Posterior vena cava (tissue), 2 donors: ENCODE results near the gene NECTIN1. TPM values are rescaled to one million over a fixed set of nuclear protein-coding genes. Genes with fewer than 3 reads are reported as not detected.
A peak's percentile ranks its signal among the peaks of the same experiment; 100 is the strongest.

ENCODE experiments used
- DNase-seq: peaks from one replicate; pipeline ENCODE4 v3.0.0-alpha.2; 2020; ENCODE audit warnings: low spot score
- intact Hi-C, 2 donors: fragments of 100-400 bp; cut with DNase I; formaldehyde crosslinking; loops; one replicate each; pipeline versions ENCODE4 v1.14.1 to v1.14.2; 2022 to 2023
- total RNA-seq, 2 donors: library from RNA; stranded (reverse); fragmentation: NEBNext Ultra II Directional; extraction: Animal tissue kit (Norgen Biotek cat#: 25700); gene quantifications; one replicate each; pipeline ENCODE4 v1.2.1, GENCODE V29; 2021
- donor health status: DM: yes; HTN: yes; CAD: no.
- donor health status: DM: yes; HTN: yes; CAD: no.

NECTIN1 gene
- total RNA-seq, 2 donors from 2014 or later: 10.6 to 11.4 TPM

DNA sequence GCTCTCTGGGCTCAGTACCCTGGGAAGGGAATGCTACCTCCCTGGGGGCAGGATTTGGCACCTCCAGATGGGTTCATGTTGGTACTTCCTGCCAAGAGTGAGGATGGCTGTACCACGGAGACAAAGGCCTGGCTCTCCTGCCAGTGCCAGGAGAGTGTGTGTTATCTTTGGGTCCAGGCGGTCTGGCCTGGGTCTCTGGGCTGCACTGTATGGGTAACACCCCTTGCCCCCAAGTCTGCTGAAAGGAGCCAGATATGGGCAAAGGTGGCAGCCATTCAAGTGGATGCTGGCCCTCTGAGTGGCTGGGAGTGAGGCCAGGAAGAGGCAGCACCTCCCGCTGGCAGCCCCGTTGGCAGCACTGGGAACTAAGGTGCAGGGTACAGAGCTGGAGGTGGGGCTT is 91.5 kb downstream of the NECTIN1 start:
- DNase-seq: no peak
- intact Hi-C loops: no loop called here

GRCh38 chr11:119635776-119636175 is 93.2 kb downstream of the NECTIN1 start:
- no peak for DNase-seq
- intact Hi-C loops: no loop called here

DNA sequence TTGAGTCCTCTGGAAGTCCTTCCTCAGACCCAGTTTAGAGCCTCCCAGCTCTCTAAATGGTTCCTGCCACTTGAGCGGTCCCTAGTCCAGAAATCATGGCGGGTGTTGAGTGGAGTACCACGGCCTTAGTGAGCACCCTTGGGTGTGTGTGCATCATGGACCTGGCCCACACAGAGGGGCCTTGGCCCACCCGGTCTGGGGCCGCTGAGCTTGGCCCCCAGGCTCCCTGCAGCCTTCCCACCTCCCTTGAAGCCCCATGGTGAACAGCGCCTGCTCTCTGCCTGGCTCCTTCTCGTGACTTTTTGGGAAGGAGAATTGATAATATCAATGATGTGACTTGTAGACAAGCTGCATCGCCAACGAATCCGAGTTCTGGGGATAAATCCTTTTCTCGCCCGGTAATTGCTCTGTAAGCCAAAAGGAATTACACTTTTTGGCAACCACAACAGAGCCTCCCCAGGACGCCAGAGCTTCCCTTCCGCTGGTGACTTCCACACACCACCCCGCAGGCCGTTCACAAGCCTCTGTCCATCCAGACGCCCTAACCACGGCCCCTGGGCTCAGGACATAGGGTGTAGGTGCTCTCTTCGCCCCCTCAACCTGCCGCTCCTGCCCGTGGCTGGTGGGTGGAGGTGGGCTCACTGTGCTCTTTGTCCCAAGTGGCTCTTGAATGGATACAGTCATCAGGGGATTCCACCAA is 93.8 kb downstream of the NECTIN1 start:
- intact Hi-C loops: no loop called here

GRCh38 chr11:119634301-119634700 is 94.7 kb downstream of the NECTIN1 start:
- DNase-seq: no peak
- intact Hi-C loops: no loop called here

More for the DNA sequence above, 93.8 kb downstream of the NECTIN1 start:
- no peak for DNase-seq

- DNase-seq: no peak
- intact Hi-C loops: no loop called here
These were observed 99.0 kb downstream of the NECTIN1 start for GRCh38 chr11:119629834-119630624.

DNA sequence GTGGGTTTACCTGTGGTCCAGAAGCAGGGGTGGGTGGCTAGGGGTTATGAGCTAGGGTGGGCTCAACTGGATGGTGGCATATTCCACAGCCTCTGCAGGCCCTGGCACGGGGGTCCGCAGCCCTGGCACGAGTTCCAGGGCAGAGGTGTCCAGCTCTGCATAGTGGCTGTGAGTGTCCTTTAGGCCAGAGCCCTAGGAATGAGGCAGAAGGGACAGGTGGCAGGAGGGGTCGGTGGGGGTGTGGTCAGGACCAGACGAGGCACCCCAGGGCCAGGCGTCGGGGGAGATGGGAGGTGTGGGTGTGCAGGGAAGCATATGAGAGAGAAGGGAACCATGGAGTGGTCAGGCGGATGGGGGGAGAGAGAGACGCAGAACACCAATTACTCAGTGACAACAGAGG is 99.9 kb downstream of the NECTIN1 start:
- DNase-seq: no peak

DNA sequence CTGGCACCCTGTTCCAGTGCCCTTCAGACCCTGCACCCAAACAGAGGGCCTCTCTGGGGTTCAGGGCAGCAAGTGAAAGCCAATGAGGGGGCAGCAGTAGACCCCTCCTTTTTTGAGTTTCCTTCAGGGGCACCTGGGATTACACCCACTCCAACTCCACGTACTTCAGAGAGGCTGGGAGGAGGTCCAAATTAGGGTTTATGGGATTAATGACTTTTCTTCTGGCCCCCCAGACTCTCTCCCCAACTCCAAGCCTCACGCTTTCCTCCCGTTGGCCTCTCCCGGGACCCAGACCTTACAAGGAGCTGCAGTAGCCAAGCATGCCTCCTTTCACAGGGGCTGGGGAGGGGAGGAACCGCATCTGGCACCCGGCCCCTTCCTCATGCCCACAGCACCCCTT is 101.7 kb downstream of the NECTIN1 start:
- no peak for DNase-seq
- intact Hi-C loops: no loop called here

More for the DNA sequence above, 99.9 kb downstream of the NECTIN1 start:
- intact Hi-C loops: no loop called here

DNA sequence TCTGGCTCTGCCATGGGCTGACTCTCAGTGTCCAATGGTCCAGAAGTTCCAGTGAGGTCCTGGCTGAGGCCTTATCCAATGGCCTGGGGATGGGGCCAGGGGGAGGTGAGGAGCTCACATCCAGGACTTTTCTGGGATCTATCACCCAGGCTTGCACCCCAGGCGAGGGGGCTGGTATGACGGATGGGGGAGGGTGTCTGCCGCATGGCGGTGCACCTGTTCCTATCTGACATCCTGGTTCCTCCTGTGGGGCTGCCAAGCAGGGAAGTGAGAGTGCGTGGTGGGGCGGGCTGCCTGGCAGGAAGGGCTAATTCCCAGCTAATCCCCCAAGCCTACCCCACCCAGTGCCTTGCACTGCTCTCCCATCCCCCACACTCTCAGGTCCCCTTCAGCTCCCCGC is 102.1 kb downstream of the NECTIN1 start:
- intact Hi-C loops: no loop called here
- DNase-seq: no peak

DNA sequence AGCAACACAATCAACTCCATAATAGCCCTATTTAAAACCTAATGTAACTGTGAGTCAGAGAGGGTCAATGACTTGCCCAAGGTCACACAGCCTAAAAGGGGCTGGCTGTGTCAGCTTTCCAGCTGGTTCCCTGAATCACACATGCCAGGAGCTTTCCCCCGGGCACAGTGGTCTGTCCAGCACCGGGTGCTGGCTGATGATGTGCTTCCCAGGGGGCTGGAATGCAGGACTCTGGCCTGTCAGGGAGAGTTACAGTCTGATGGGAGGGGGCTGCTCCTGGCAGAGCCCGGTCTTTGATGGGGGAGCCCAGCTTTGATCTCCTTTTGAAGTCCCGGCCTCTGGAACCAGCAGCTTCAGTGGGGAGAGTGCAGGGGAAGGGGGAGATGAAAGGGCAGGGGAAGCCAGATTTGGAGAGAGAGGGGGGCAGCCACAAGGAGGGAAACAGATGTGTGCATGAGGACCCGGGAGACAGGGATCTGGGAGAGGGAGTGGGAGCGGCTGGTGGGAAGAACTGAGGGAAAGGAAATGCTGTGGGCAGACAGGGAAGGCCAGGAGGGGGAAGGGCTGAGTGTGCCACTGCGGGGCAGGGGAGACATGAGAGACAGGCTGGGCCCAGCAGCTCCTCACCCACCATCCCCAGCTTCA is 102.7 kb downstream of the NECTIN1 start:
- no peak for DNase-seq
- intact Hi-C loops: no loop called here

- DNase-seq: no peak
- intact Hi-C loops: no loop called here
These were observed 103.6 kb downstream of the NECTIN1 start for GRCh38 chr11:119625206-119625978.

GRCh38 chr11:119624629-119625028 is 104.4 kb downstream of the NECTIN1 start:
- DNase-seq: no peak
- intact Hi-C loops: no loop called here

DNA sequence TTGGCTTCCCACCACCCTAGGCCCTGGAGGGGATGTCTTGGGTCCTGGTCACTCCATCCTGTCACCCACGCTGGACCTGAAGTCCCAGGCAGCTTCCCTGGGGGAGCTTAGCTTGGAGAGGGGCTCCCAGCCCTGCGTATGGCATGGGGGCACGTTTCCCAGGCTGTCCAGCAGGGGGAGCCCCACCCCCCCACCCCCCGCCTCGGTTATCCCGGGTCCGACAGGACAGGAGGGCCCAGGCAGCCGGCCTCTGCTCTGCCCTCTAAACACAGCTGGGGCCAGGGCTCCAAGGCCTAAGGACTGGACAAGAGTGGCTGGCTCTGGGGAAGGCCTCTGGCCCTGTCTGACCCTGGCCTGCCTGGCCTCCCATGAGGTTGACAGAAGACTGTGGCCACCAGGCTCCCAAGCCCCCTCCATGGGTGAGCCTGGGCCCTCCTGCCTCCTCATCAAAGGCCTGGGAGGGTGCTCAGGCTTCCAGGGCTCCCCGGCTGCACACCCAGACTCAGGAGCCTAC is 104.8 kb downstream of the NECTIN1 start:
- intact Hi-C loops: no loop called here
- DNase-seq: no peak

DNA sequence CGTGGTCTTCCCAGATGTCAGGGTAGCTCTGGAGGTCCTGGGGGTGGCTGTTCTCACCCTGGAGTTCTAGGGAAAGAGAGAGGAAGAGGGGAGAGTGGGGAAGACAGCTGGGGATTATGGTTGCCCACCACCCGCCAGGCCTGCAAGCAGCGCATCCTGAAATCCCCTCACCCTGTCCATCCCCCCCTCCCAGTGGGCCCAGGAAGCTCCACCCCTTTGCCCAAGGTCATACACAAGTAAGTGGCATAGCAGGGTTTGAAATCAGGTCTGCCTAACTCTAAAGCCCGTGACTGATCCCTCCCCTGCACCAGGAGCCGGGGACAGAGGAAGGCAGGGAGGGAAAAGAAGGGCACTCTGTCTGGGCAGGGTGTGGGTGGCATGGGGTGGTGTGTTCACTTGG is 105.3 kb downstream of the NECTIN1 start:
- intact Hi-C loops: no loop called here

GRCh38 chr11:119622454-119623143 is 106.4 kb downstream of the NECTIN1 start:
- intact Hi-C loops: no loop called here
- no peak for DNase-seq

More for the DNA sequence above, 105.3 kb downstream of the NECTIN1 start:
- DNase-seq: no peak

DNA sequence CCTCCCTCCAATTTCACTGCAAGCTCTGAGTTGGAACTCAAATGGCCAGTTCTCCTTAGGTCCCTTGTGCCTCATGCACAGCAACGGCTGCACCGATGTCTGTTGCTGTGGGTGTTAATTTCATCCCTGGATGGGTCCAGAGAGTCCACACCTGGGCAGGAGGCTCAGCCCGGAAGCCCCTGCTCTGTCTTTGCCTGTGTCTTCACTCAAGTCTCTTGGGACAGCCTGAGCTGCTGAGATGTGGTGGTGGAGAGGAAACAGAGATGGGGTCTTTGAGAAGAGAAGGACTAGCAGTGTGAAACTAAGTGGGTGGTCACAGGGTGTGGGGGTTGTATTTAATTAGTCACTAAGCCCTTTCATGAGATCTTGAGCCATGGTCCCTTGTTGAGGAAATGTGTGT is 109.3 kb downstream of the NECTIN1 start:
- peak; percentile 49 for DNase-seq
- intact Hi-C loops: no loop called here

GRCh38 chr11:119618208-119618909 is 110.6 kb downstream of the NECTIN1 start:
- intact Hi-C loops: no loop called here
- DNase-seq: no peak

DNA sequence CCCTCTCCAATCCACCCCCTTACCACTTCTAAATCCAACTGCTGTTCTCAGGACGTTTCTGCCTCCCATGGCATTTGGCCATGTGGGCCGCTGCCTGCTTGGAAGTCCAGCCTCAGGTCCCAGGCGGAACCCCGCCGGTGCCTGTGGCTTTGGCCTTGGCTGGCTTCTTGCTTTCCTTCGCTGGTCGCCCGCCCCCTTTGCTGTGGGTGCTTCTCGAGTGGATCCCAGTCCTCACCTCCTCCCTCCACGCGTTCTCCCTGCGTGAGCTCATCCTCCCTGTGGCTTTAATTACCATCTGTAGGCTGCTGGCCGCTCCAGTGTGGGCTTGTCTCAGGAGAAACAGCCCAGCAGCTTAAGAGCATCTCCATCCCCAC is 111.7 kb downstream of the NECTIN1 start:
- intact Hi-C loops: no loop called here
- DNase-seq: no peak

DNA sequence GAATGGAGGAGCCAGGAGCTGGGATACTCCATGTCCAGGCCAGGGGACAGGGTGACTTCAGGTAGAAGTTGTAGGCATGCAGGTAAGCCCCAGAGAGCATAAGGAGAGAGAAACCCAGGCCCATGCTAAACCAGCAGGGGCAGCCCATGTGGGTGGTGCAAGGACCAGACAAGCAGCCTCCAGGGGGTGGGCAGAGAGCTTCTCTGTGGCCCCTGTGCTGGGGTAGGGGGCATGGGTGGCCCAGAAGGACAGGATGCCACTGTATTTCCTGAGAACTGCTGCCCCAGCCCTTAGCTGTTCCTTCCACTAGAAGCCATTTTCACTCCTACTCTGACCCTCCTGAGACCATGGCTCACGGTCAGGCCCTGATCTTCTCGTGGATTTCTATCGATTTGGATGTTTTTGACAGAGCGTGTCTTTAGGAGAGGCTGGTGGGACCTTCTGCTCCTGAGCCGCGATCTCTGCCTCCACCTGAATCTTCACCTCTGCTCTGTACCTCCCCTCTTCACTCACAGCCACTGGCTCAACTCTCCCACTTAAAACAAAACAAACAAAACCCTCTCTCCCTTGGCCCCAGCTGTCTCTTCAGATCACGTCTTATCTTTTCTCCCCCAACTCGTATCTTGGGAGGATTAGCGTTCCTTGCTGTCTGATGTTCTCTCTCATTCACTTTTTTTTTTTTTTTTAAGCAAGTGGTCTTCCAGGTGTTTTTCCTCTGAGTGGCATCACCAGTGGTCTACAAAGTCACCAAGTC is 112.2 kb downstream of the NECTIN1 start:
- intact Hi-C loops: no loop called here
- DNase-seq: no peak
